ENCODE data around the gene PTGER1. TPM values are rescaled to one million over a fixed set of nuclear protein-coding genes. Genes with fewer than 3 reads are reported as not detected.

Gene PTGER1
- polyA plus RNA-seq, 4 donors = 0.37 to 0.64 TPM; not detected in 2

GRCh38 chr19:14479975-14480699 lies 5.0 kb upstream of the PTGER1 start:
- no peak for FAIRE-seq

GRCh38 chr19:14479309-14479974 lies 4.3 kb upstream of the PTGER1 start:
- Histone ChIP-seq H3K4me3 (ENCODE audit: low read depth in 1 of 3, low read length in 3 of 3) (no peak overlapping the region), H3K9me3 (ENCODE audit: control insufficient read depth in 2 of 2, insufficient read depth in 1 of 2, low read depth in 1 of 2, low read length in 1 of 2) (no peaks in the 10 kb centered on the region), H3K4me1 (ENCODE audit: control insufficient read depth in 3 of 3, insufficient read depth in 2 of 3, low read depth in 1 of 3, low read length in 2 of 3) (peaks cover 0 to 12% (median 0%) of the 10 kb centered on the region in 3 donors), H3K27ac (ENCODE audit: low read depth in 1 of 3, low read length in 2 of 3) (no peak overlapping the region), H3K27me3 (ENCODE audit: control insufficient read depth in 3 of 3, insufficient read depth in 3 of 3, low read length in 3 of 3) (peaks cover 0 to 14% (median 5%) of the 10 kb centered on the region in 3 donors), H3K36me3 (ENCODE audit: control insufficient read depth in 3 of 3, insufficient read depth in 2 of 3, low read depth in 1 of 3, low read length in 3 of 3) (peaks cover 3 to 66% (median 3%) of the 10 kb centered on the region in 3 donors)
- FAIRE-seq (no peak), DNase-seq (no peak)
- WGBS, 3 donors = 86 to 96% (median 93%) methylated on average over 12 to 14 of the region's 14 CpGs

More at GRCh38 chr19:14479975-14480699, 5.0 kb upstream of the PTGER1 start:
- peaks cover 0 to 7% (median 0%) of the 10 kb centered on the region in 3 donors for H3K27me3 ChIP-seq (ENCODE audit: control insufficient read depth in 3 of 3, insufficient read depth in 3 of 3, low read length in 3 of 3)
- 59 to 73% (median 65%) methylated on average over 34 to 43 of the region's 43 CpGs for WGBS, 3 donors
- H3K9me3 ChIP-seq (ENCODE audit: control insufficient read depth in 2 of 2, insufficient read depth in 1 of 2, low read depth in 1 of 2, low read length in 1 of 2) = no peaks in the 10 kb centered on the region
- DNase-seq = peak in 1 of 2 donors; percentile 51
- no peak overlapping the region for H3K4me3 ChIP-seq (ENCODE audit: low read depth in 1 of 3, low read length in 3 of 3)
- H3K36me3 ChIP-seq (ENCODE audit: control insufficient read depth in 3 of 3, insufficient read depth in 2 of 3, low read depth in 1 of 3, low read length in 3 of 3) = peaks cover 3 to 72% (median 3%) of the 10 kb centered on the region in 3 donors
- peaks cover 0 to 6% (median 0%) of the 10 kb centered on the region in 3 donors for H3K4me1 ChIP-seq (ENCODE audit: control insufficient read depth in 3 of 3, insufficient read depth in 2 of 3, low read depth in 1 of 3, low read length in 2 of 3)
- H3K27ac ChIP-seq (ENCODE audit: low read depth in 1 of 3, low read length in 2 of 3) = no peak overlapping the region

GRCh38 chr19:14478113-14478545 lies 3.0 kb upstream of the PTGER1 start:
- H3K4me1 ChIP-seq (ENCODE audit: control insufficient read depth in 3 of 3, insufficient read depth in 2 of 3, low read depth in 1 of 3, low read length in 2 of 3) = peaks cover 0 to 12% (median 0%) of the 10 kb centered on the region in 3 donors
- 78 to 90% (median 88%) methylated on average over 21 to 24 of the region's 24 CpGs for WGBS, 3 donors
- DNase-seq (no peak), FAIRE-seq (no peak)
- no peak overlapping the region for H3K4me3 ChIP-seq (ENCODE audit: low read depth in 1 of 3, low read length in 3 of 3)
- no peaks in the 10 kb centered on the region for H3K9me3 ChIP-seq (ENCODE audit: control insufficient read depth in 2 of 2, insufficient read depth in 1 of 2, low read depth in 1 of 2, low read length in 1 of 2)
- peaks cover 3 to 20% (median 12%) of the 10 kb centered on the region in 3 donors for H3K27me3 ChIP-seq (ENCODE audit: control insufficient read depth in 3 of 3, insufficient read depth in 3 of 3, low read length in 3 of 3)
- H3K27ac ChIP-seq (ENCODE audit: low read depth in 1 of 3, low read length in 2 of 3) = peak overlapping the region in 1 of 3 donors; percentile 22
- peaks cover 3 to 57% (median 3%) of the 10 kb centered on the region in 3 donors for H3K36me3 ChIP-seq (ENCODE audit: control insufficient read depth in 3 of 3, insufficient read depth in 2 of 3, low read depth in 1 of 3, low read length in 3 of 3)

- peaks cover 5 to 25% (median 12%) of the 10 kb centered on the region in 3 donors for H3K27me3 ChIP-seq (ENCODE audit: control insufficient read depth in 3 of 3, insufficient read depth in 3 of 3, low read length in 3 of 3)
- H3K4me3 ChIP-seq (ENCODE audit: low read depth in 1 of 3, low read length in 3 of 3) = no peak overlapping the region
- H3K4me1 ChIP-seq (ENCODE audit: control insufficient read depth in 3 of 3, insufficient read depth in 2 of 3, low read depth in 1 of 3, low read length in 2 of 3) = peaks cover 0 to 15% (median 2%) of the 10 kb centered on the region in 3 donors
- peaks cover 3 to 52% (median 3%) of the 10 kb centered on the region in 3 donors for H3K36me3 ChIP-seq (ENCODE audit: control insufficient read depth in 3 of 3, insufficient read depth in 2 of 3, low read depth in 1 of 3, low read length in 3 of 3)
- FAIRE-seq (no peak), DNase-seq (peak in 1 of 2 donors; percentile 20)
- no peaks in the 10 kb centered on the region for H3K9me3 ChIP-seq (ENCODE audit: control insufficient read depth in 2 of 2, insufficient read depth in 1 of 2, low read depth in 1 of 2, low read length in 1 of 2)
- peak overlapping the region in 1 of 3 donors; percentile 33 for H3K27ac ChIP-seq (ENCODE audit: low read depth in 1 of 3, low read length in 2 of 3)
- 63 to 81% (median 74%) methylated on average over 9 to 10 of the region's 10 CpGs for WGBS, 3 donors
These were observed 2.4 kb upstream of the PTGER1 start for GRCh38 chr19:14477418-14478112.

- FAIRE-seq (no peak), DNase-seq (peak; percentile 20 to 25)
- Histone ChIP-seq H3K27me3 (ENCODE audit: control insufficient read depth in 3 of 3, insufficient read depth in 3 of 3, low read length in 3 of 3) (peaks cover 6 to 29% (median 14%) of the 10 kb centered on the region in 3 donors), H3K27ac (ENCODE audit: low read depth in 1 of 3, low read length in 2 of 3) (peak overlapping the region in 2 of 3 donors; percentile 33 to 34), H3K4me1 (ENCODE audit: control insufficient read depth in 3 of 3, insufficient read depth in 2 of 3, low read depth in 1 of 3, low read length in 2 of 3) (peaks cover 0 to 19% (median 2%) of the 10 kb centered on the region in 3 donors), H3K4me3 (ENCODE audit: low read depth in 1 of 3, low read length in 3 of 3) (no peak overlapping the region), H3K9me3 (ENCODE audit: control insufficient read depth in 2 of 2, insufficient read depth in 1 of 2, low read depth in 1 of 2, low read length in 1 of 2) (no peaks in the 10 kb centered on the region), H3K36me3 (ENCODE audit: control insufficient read depth in 3 of 3, insufficient read depth in 2 of 3, low read depth in 1 of 3, low read length in 3 of 3) (peaks cover 3 to 47% (median 3%) of the 10 kb centered on the region in 3 donors)
- WGBS, 3 donors = 56 to 58% (median 57%) methylated on average over 26 of the region's 26 CpGs
These were observed 1.7 kb upstream of the PTGER1 start for GRCh38 chr19:14476673-14477401.

- FAIRE-seq (no peak), DNase-seq (no peak)
- H3K9me3 ChIP-seq (ENCODE audit: control insufficient read depth in 2 of 2, insufficient read depth in 1 of 2, low read depth in 1 of 2, low read length in 1 of 2) = no peaks in the 10 kb centered on the region
- H3K36me3 ChIP-seq (ENCODE audit: control insufficient read depth in 3 of 3, insufficient read depth in 2 of 3, low read depth in 1 of 3, low read length in 3 of 3) = peaks cover 3 to 50% (median 3%) of the 10 kb centered on the region in 3 donors
- no peak overlapping the region for H3K4me3 ChIP-seq (ENCODE audit: low read depth in 1 of 3, low read length in 3 of 3)
- peak overlapping the region in 1 of 3 donors; percentile 11 for H3K27ac ChIP-seq (ENCODE audit: low read depth in 1 of 3, low read length in 2 of 3)
- H3K4me1 ChIP-seq (ENCODE audit: control insufficient read depth in 3 of 3, insufficient read depth in 2 of 3, low read depth in 1 of 3, low read length in 2 of 3) = peaks cover 0 to 19% (median 2%) of the 10 kb centered on the region in 3 donors
- peaks cover 6 to 29% (median 14%) of the 10 kb centered on the region in 3 donors for H3K27me3 ChIP-seq (ENCODE audit: control insufficient read depth in 3 of 3, insufficient read depth in 3 of 3, low read length in 3 of 3)
- 65 to 79% (median 70%) methylated on average over 7 of the region's 7 CpGs for WGBS, 3 donors
These were observed 1.1 kb upstream of the PTGER1 start for GRCh38 chr19:14476327-14476672.

GRCh38 chr19:14474827-14475226 lies 327 bp downstream of the PTGER1 start:
- Histone ChIP-seq H3K4me3 (ENCODE audit: low read depth in 1 of 3, low read length in 3 of 3) (no peak overlapping the region), H3K4me1 (ENCODE audit: control insufficient read depth in 3 of 3, insufficient read depth in 2 of 3, low read depth in 1 of 3, low read length in 2 of 3) (peaks cover 0 to 19% (median 2%) of the 10 kb centered on the region in 3 donors), H3K27me3 (ENCODE audit: control insufficient read depth in 3 of 3, insufficient read depth in 3 of 3, low read length in 3 of 3) (peaks cover 6 to 29% (median 14%) of the 10 kb centered on the region in 3 donors), H3K36me3 (ENCODE audit: control insufficient read depth in 3 of 3, insufficient read depth in 2 of 3, low read depth in 1 of 3, low read length in 3 of 3) (peaks cover 3 to 50% (median 6%) of the 10 kb centered on the region in 3 donors), H3K9me3 (ENCODE audit: control insufficient read depth in 2 of 2, insufficient read depth in 1 of 2, low read depth in 1 of 2, low read length in 1 of 2) (no peaks in the 10 kb centered on the region), H3K27ac (ENCODE audit: low read depth in 1 of 3, low read length in 2 of 3) (no peak overlapping the region)
- DNase-seq = no peak
- WGBS, 3 donors = 30 to 44% (median 38%) methylated on average over 12 of the region's 12 CpGs
- no peak for FAIRE-seq

All from small intestine (tissue), 7 donors.